Measurements from ENCODE around the gene FASTKD2.

Gene FASTKD2

GRCh38 chr2:206840999-206841398, 75.6 kb downstream of the FASTKD2 start:
- DNase-seq: no peak

All from activated CD4-positive, CD25-positive, alpha-beta regulatory T cell (primary cell).